NCI-H524 (cell line): ENCODE data around the gene RFPL3.
"Not testable (repeated sequence)": the region's sequence is repeated elsewhere in the genome, so short reads cannot be mapped to it uniquely, and the experiment has no call there.

Source experiments
- DNase-seq, 2 experiments: peaks; one replicate each; lab custom pipeline; 2025; lab: John Stamatoyannopoulos, UW

The RFPL3 gene

GRCh38 chr22:32357567-32357966 is at the start of gene RFPL3:
RFPL3 (plus strand) TSS chr22:32357867; CDS start chr22:32358072, 205 bp downstream.
- not testable (repeated sequence) for DNase-seq

GRCh38 chr22:32308191-32308590 is 49.5 kb upstream of the RFPL3 start:
- DNase-seq, result no peak

- DNase-seq, result no peak
These were observed 48.7 kb upstream of the RFPL3 start for GRCh38 chr22:32308934-32309333.

- peak in 1 of 2 experiments; percentile 21 for DNase-seq
These were observed 47.9 kb upstream of the RFPL3 start for GRCh38 chr22:32309585-32310251.

GRCh38 chr22:32310777-32311176 is 46.9 kb upstream of the RFPL3 start:
- DNase-seq, result no peak

- peak; percentile 80 to 91 for DNase-seq
These were observed 46.1 kb upstream of the RFPL3 start for GRCh38 chr22:32311551-32312071.

GRCh38 chr22:32312748-32313147 is 44.9 kb upstream of the RFPL3 start:
- DNase-seq, result no peak

- DNase-seq, result no peak
These were observed 44.1 kb upstream of the RFPL3 start for GRCh38 chr22:32313532-32313931.

GRCh38 chr22:32317524-32317923 is 40.1 kb upstream of the RFPL3 start:
- no peak for DNase-seq

- DNase-seq, result no peak
These were observed 39.3 kb upstream of the RFPL3 start for GRCh38 chr22:32318361-32318760.

- DNase-seq, result no peak
These were observed 37.7 kb upstream of the RFPL3 start for GRCh38 chr22:32319861-32320406.

- DNase-seq, result no peak
These were observed 34.7 kb upstream of the RFPL3 start for GRCh38 chr22:32322986-32323385.

- no peak for DNase-seq
These were observed 34.0 kb upstream of the RFPL3 start for GRCh38 chr22:32323513-32324164.

- DNase-seq, result no peak
These were observed 32.9 kb upstream of the RFPL3 start for GRCh38 chr22:32324505-32325415.

GRCh38 chr22:32325416-32325801 is 32.3 kb upstream of the RFPL3 start:
- DNase-seq, result peak; percentile 55 to 85

GRCh38 chr22:32325811-32326237 is 31.8 kb upstream of the RFPL3 start:
- DNase-seq, result no peak

GRCh38 chr22:32326647-32327046 is 31.0 kb upstream of the RFPL3 start:
- DNase-seq, result no peak

GRCh38 chr22:32327066-32327465 is 30.6 kb upstream of the RFPL3 start:
- DNase-seq, result no peak

GRCh38 chr22:32327596-32328171 is 30.0 kb upstream of the RFPL3 start:
- DNase-seq, result no peak

GRCh38 chr22:32328306-32329201 is 29.1 kb upstream of the RFPL3 start:
- DNase-seq, result no peak

- DNase-seq, result no peak
These were observed 28.4 kb upstream of the RFPL3 start for GRCh38 chr22:32329202-32329645.
